ENCODE results near the gene KLLN. TPM values are rescaled to one million over a fixed set of nuclear protein-coding genes. Genes with fewer than 3 reads are reported as not detected.

The KLLN gene
- polyA plus RNA-seq, 1 donor from 2014 or later = 0.25 TPM

Other genes starting within 250 kb of the KLLN start
- 0.13 TPM for gene PAPSS2, start 203.7 kb downstream of the KLLN start, polyA plus RNA-seq
- 31.9 TPM for gene ATAD1, start 45.3 kb downstream of the KLLN start, polyA plus RNA-seq
- 40.4 TPM for gene PTEN, start 92 bp upstream of the KLLN start, polyA plus RNA-seq